SK-N-SH (cell line): ENCODE data around the gene DNAH9. TPM values are rescaled to one million over a fixed set of nuclear protein-coding genes. Genes with fewer than 3 reads are reported as not detected.

ENCODE experiments used
- CTCF ChIA-PET: fragments of 300-600, 350-600 bp; formaldehyde crosslinking; extraction: SDS; loops from one replicate; lab custom pipeline; 2021; lab: Yijun Ruan, JAX
- POLR2A ChIA-PET: fragments of 350-600 bp; sonication (Branson Sonifier 250); formaldehyde crosslinking; extraction: SDS; loops from one replicate; lab custom pipeline; 2020; ENCODE audit warnings: antibody characterized with exemption, inconsistent platforms; lab: Yijun Ruan, JAX
- DNase-seq: peaks from one replicate; pipeline ENCODE4 v3.0.0; 2012
- H2AFZ ChIP-seq: fragments of 200-600 bp; sonication (generic); 2 replicates; pipeline ENCODE4 v1.8.1; 2016; ENCODE audit warnings: antibody characterized with exemption, mild to moderate bottlenecking, low read depth
- H3F3A ChIP-seq: fragments of 200-600 bp; sonication (generic); replicated peaks from 2 replicates; pipeline ENCODE3; 2016; ENCODE audit warnings: antibody characterized with exemption, mild to moderate bottlenecking; ENCODE audit not compliant: insufficient read depth
- H3K27ac ChIP-seq, 2 experiments: fragments of 200-500 bp in 1 of 2; fragments of 200-600 bp in 1 of 2; sonication (Bioruptor generic) in 1 of 2; sonication (generic), shearing (Covaris generic) in 1 of 2; 2 replicates each; pipeline versions ENCODE4 v1.5.1 to v1.6.1; 2014 to 2016; ENCODE audit warnings: low read depth in 2 of 2, inconsistent platforms in 1 of 2, low read length in 1 of 2, mild to moderate bottlenecking in 1 of 2, mixed read lengths in 1 of 2
- H3K27me3 ChIP-seq: fragments of 200-600 bp; sonication (generic), shearing (Covaris generic); 2 replicates; pipeline ENCODE4 v1.6.1; 2016; ENCODE audit warnings: mixed run types; ENCODE audit not compliant: insufficient read depth
- H3K36me3 ChIP-seq, 2 experiments: fragments of 200-500 bp in 1 of 2; fragments of 200-600 bp in 1 of 2; sonication (Bioruptor generic) in 1 of 2; sonication (generic) in 1 of 2; replicated peaks in 1 of 2; 2 replicates each; pipeline versions ENCODE3 to v1.5.1; 2014 to 2016; ENCODE audit warnings: low read length in 1 of 2, mild to moderate bottlenecking in 1 of 2; ENCODE audit not compliant: insufficient read depth in 2 of 2, control insufficient read depth in 1 of 2
- H3K4me1 ChIP-seq, 2 experiments: fragments of 200-500 bp in 1 of 2; fragments of 200-600 bp in 1 of 2; sonication (Bioruptor generic) in 1 of 2; sonication (generic), shearing (Covaris generic) in 1 of 2; 2 replicates each; pipeline versions ENCODE4 v1.5.1 to v1.6.1; 2014 to 2016; ENCODE audit warnings: low read depth in 1 of 2, low read length in 1 of 2, mixed run types in 1 of 2; ENCODE audit not compliant: insufficient read depth in 2 of 2, control insufficient read depth in 1 of 2
- H3K4me2 ChIP-seq: fragments of 200-600 bp; sonication (generic), shearing (Covaris generic); 2 replicates; pipeline ENCODE4 v1.6.1; 2017; ENCODE audit warnings: mixed run types
- H3K4me3 ChIP-seq, 2 experiments: fragments of 200-500 bp in 1 of 2; fragments of 200-600 bp in 1 of 2; sonication (Bioruptor generic) in 1 of 2; sonication (generic), shearing (Covaris generic) in 1 of 2; 2 replicates each; pipeline versions ENCODE4 v1.5.1 to v1.8.1; 2014 to 2016; ENCODE audit warnings: low read depth in 2 of 2, inconsistent platforms in 1 of 2, low read length in 1 of 2, mild to moderate bottlenecking in 1 of 2, mixed read lengths in 1 of 2, moderate library complexity in 1 of 2
- H3K79me2 ChIP-seq: fragments of 200-600 bp; sonication (generic); 2 replicates; pipeline ENCODE4 v1.8.1; 2017; ENCODE audit warnings: mild to moderate bottlenecking; ENCODE audit not compliant: insufficient read depth
- H3K9ac ChIP-seq: fragments of 200-600 bp; sonication (generic); 2 replicates; pipeline ENCODE4 v1.6.1; 2017; ENCODE audit warnings: mixed run types
- H3K9me2 ChIP-seq: fragments of 200-600 bp; sonication (generic); 2 replicates; pipeline ENCODE4 v1.6.1; 2017; ENCODE audit warnings: mixed run types
- H3K9me3 ChIP-seq: fragments of 200-600 bp; sonication (generic); 2 replicates; pipeline ENCODE4 v1.6.1; 2017; ENCODE audit warnings: mixed run types, mild to moderate bottlenecking, moderate library complexity
- H4K20me1 ChIP-seq: fragments of 200-600 bp; sonication (generic); 2 replicates; pipeline ENCODE4 v1.6.1; 2017; ENCODE audit warnings: mild to moderate bottlenecking, mixed run types; ENCODE audit not compliant: insufficient read depth
- ELF1 ChIP-seq: IDR thresholded peaks from 2 replicates; pipeline ENCODE4 v1.4.0; 2012
- EP300 ChIP-seq, 2 experiments: IDR thresholded peaks; 2 replicates each; pipeline versions ENCODE4 v1.4.0 to v1.6.1; 2012; ENCODE audit warnings: borderline replicate concordance in 1 of 2, low read depth in 1 of 2, low read length in 1 of 2
- FOSL2 ChIP-seq: IDR thresholded peaks from 2 replicates; pipeline ENCODE4 v1.4.0; 2012; ENCODE audit warnings: low read depth, mild to moderate bottlenecking, moderate library complexity, borderline replicate concordance
- GABPA ChIP-seq: IDR thresholded peaks from 2 replicates; pipeline ENCODE4 v1.4.0; 2012; ENCODE audit warnings: low read depth, mild to moderate bottlenecking
- JUND ChIP-seq: IDR thresholded peaks from 2 replicates; pipeline ENCODE4 v1.4.0; 2012
- MAX ChIP-seq: IDR thresholded peaks from 2 replicates; pipeline ENCODE4 v1.4.0; 2012; ENCODE audit warnings: low read depth
- MEF2A ChIP-seq: IDR thresholded peaks from 2 replicates; pipeline ENCODE4 v1.4.0; 2012; ENCODE audit warnings: low read depth, borderline replicate concordance
- NRF1 ChIP-seq: IDR thresholded peaks from 2 replicates; pipeline ENCODE4 v1.6.1; 2012; ENCODE audit warnings: low read depth, mild to moderate bottlenecking, low read length
- POLR2AphosphoS5 ChIP-seq: IDR thresholded peaks from 2 replicates; pipeline ENCODE4 v1.6.1; 2012; ENCODE audit warnings: low read depth, low read length
- RAD21 ChIP-seq: IDR thresholded peaks from 2 replicates; pipeline ENCODE4 v1.6.1; 2012; ENCODE audit warnings: mild to moderate bottlenecking, low read length
- RCOR1 ChIP-seq: fragments of 150-350 bp; IDR thresholded peaks from 2 replicates; pipeline ENCODE4 v1.6.1; 2017; ENCODE audit warnings: antibody characterized with exemption, low read length
- REST ChIP-seq: IDR thresholded peaks from 2 replicates; pipeline ENCODE4 v1.6.1; 2012; ENCODE audit warnings: mild to moderate bottlenecking, low read depth, low read length, moderate library complexity
- RFX5 ChIP-seq: IDR thresholded peaks from 2 replicates; pipeline ENCODE4 v1.6.1; 2012; ENCODE audit warnings: mild to moderate bottlenecking, improper control_type of control experiment, low read length
- RXRA ChIP-seq: IDR thresholded peaks from 2 replicates; pipeline ENCODE4 v1.4.0; 2012; ENCODE audit warnings: low read depth, mild to moderate bottlenecking, borderline replicate concordance
- SIN3A ChIP-seq: IDR thresholded peaks from 2 replicates; pipeline ENCODE4 v1.6.1; 2012; ENCODE audit warnings: low read depth, mild to moderate bottlenecking, low read length, moderate library complexity, borderline replicate concordance
- TAF1 ChIP-seq: IDR thresholded peaks from 2 replicates; pipeline ENCODE4 v1.6.1; 2012; ENCODE audit warnings: low read depth, mild to moderate bottlenecking, low read length, moderate library complexity, borderline replicate concordance
- USF2 ChIP-seq: fragments of 150-350 bp; IDR thresholded peaks from 2 replicates; pipeline ENCODE4 v1.6.1; 2017; ENCODE audit warnings: antibody characterized with exemption, low read length, low read depth, borderline replicate concordance
- YY1 ChIP-seq: IDR thresholded peaks from 2 replicates; pipeline ENCODE4 v1.4.0; 2012; ENCODE audit warnings: low read depth, mild to moderate bottlenecking
- WGBS: methylation state at CpG from one replicate; pipeline ENCODE4 v1.1.6; 2017; ENCODE audit warnings: low lambda C conversion rate; 5-methylcytosine and 5-hydroxymethylcytosine counted together
- polyA plus RNA-seq, 3 experiments: library from polyadenylated mRNA; depleted of rRNA; stranded (reverse); fragments of >200 nt; gene quantifications; 2 replicates each; pipeline ENCODE4 v1.2.3, GENCODE V29; 2012

Gene DNAH9
- polyA plus RNA-seq, 1 of the 3 experiments (the other 2 are of a cell fraction), result not detected

- no peak overlapping the region for H3K4me2 ChIP-seq
- no peaks in the 10 kb centered on the region; a peak in 1 of 4 replicates for H3K4me1 ChIP-seq
- POLR2A ChIA-PET, result no interaction called here
- H3K9me3 ChIP-seq, result no peaks in the 10 kb centered on the region
- no peaks in the 10 kb centered on the region for H4K20me1 ChIP-seq
- CTCF ChIA-PET, result no interaction called here
- H3K36me3 ChIP-seq, result no peaks in the 10 kb centered on the region
- no peaks in the 10 kb centered on the region for H3K79me2 ChIP-seq
- H3K27me3 ChIP-seq, result no peaks in the 10 kb centered on the region
- no peak overlapping the region for H3K4me3 ChIP-seq
- 17% methylated on average over 6 of the region's 6 CpGs for WGBS
- no peaks in the 10 kb centered on the region for H3F3A ChIP-seq
- no peaks in the 10 kb centered on the region for H3K9me2 ChIP-seq
- TF ChIP-seq RCOR1 (no peak), RXRA (no peak), REST (no peak), MEF2A (no peak), RFX5 (no peak)
- TF ChIP-seq, all 33 proteins: peak for 0
- DNase-seq, result no peak
- H2AFZ ChIP-seq, result no peak overlapping the region
- H3K9ac ChIP-seq, result no peak overlapping the region
- no peak overlapping the region for H3K27ac ChIP-seq
These were observed 141.6 kb downstream of the DNAH9 start for GRCh38 chr17:11739848-11740247.

- Histone ChIP-seq H3K4me2 (no peak overlapping the region), H4K20me1 (no peaks in the 10 kb centered on the region), H3K27ac (no peak overlapping the region), H3K4me1 (no peaks in the 10 kb centered on the region; a peak in 1 of 4 replicates), H3K9me2 (no peaks in the 10 kb centered on the region), H3K9me3 (no peaks in the 10 kb centered on the region; the same call in 1 of the 2 replicates), H3K4me3 (no peak overlapping the region), H3K79me2 (no peaks in the 10 kb centered on the region), H3K9ac (no peak overlapping the region), H3K27me3 (no peaks in the 10 kb centered on the region), H3F3A (no peaks in the 10 kb centered on the region), H3K36me3 (no peaks in the 10 kb centered on the region), H2AFZ (no peak overlapping the region)
- POLR2A ChIA-PET, result no interaction called here
- DNase-seq, result no peak
- TF ChIP-seq NRF1 (no peak), RAD21 (peak; percentile 51)
- 20% methylated on average over 4 of the region's 4 CpGs for WGBS
- CTCF ChIA-PET, result interaction anchor here (0.6 to 1.8 kb wide), 8 partner anchors 8 to 867 kb away, joined by 3 to 6 read pairs (median 4); no protein-coding TSS in a partner anchor
These were observed 144.6 kb downstream of the DNAH9 start for GRCh38 chr17:11742886-11743285.

GRCh38 chr17:11744696-11745095 is 146.4 kb downstream of the DNAH9 start:
- Histone ChIP-seq H3K4me2 (no peak overlapping the region), H3F3A (no peaks in the 10 kb centered on the region), H3K27me3 (no peaks in the 10 kb centered on the region), H3K36me3 (no peaks in the 10 kb centered on the region), H3K27ac (no peak overlapping the region), H3K4me3 (no peak overlapping the region), H4K20me1 (no peaks in the 10 kb centered on the region), H3K9me3 (peaks cover 4% of the 10 kb centered on the region), H3K9me2 (no peaks in the 10 kb centered on the region), H2AFZ (no peak overlapping the region), H3K4me1 (no peaks in the 10 kb centered on the region; a peak in 1 of 4 replicates), H3K9ac (no peak overlapping the region), H3K79me2 (no peaks in the 10 kb centered on the region)
- ChIA-PET CTCF (interaction anchor here (1.1 kb wide), 1 partner anchor 191 kb away, joined by 4 read pairs; no protein-coding TSS in a partner anchor), POLR2A (no interaction called here)
- 46% methylated on average over 8 of the region's 11 CpGs for WGBS
- DNase-seq, result no peak
- TF ChIP-seq JUND (no peak), YY1 (no peak), FOSL2 (no peak), EP300 (IDR thresholded peaks at IDR 0.05; ENCODE audit: borderline replicate concordance in 1 of 2, low read depth in 1 of 2, low read length in 1 of 2) (no peak), GABPA (no peak), RAD21 (no peak), USF2 (no peak), NRF1 (no peak), MEF2A (no peak), MAX (no peak), SIN3A (no peak), POLR2AphosphoS5 (no peak), TAF1 (no peak), ELF1 (no peak)
